ENCODE measurements around the gene AUTS2. TPM values are rescaled to one million over a fixed set of nuclear protein-coding genes. Genes with fewer than 3 reads are reported as not detected.
"Not testable (repeated sequence)": the region's sequence is repeated elsewhere in the genome, so short reads cannot be mapped to it uniquely, and the experiment has no call there.

The AUTS2 gene
- total RNA-seq, 1 experiment from 2014 or later, result 2.2 TPM

DNA sequence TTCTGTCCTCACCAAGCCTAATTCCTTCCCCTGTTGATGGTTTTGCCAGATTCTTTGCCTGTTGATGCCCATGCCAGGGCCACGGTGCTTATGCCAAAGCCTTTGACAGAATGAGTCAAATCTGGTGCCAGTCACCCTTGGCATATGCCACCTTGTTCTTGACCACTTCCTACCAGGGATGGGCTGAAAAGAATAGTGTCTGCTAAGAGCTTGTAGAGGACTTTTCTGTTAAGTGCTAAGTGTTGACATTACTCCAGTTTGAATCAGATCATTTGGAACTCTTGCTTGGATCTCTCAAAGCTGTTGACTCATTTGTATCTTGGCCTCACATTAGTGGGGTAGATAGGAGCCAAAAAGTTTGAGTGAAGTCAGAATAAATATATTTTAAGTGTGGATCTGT is 661.2 kb downstream of the AUTS2 start:
- Histone ChIP-seq H3K9me3 (no peaks in the 10 kb centered on the region), H3K27me3 (no peaks in the 10 kb centered on the region), H3K4me3 (no peak overlapping the region), H3K36me3 (no peaks in the 10 kb centered on the region)
- peak; percentile 91 for DNase-seq

- no peak for DNase-seq
- H3K36me3 ChIP-seq, result no peaks in the 10 kb centered on the region
- H3K9me3 ChIP-seq, result no peaks in the 10 kb centered on the region
Measured at GRCh38 chr7:70263471-70264255, 665.4 kb downstream of the AUTS2 start.

GRCh38 chr7:70266186-70266585 is 667.9 kb downstream of the AUTS2 start:
- Histone ChIP-seq H3K27me3 (no peaks in the 10 kb centered on the region), H3K9me3 (no peaks in the 10 kb centered on the region), H3K4me3 (no peak overlapping the region), H3K36me3 (no peaks in the 10 kb centered on the region)
- no peak for DNase-seq

More at GRCh38 chr7:70263471-70264255, 665.4 kb downstream of the AUTS2 start:
- H3K4me3 ChIP-seq, result no peak overlapping the region
- no peaks in the 10 kb centered on the region for H3K27me3 ChIP-seq

DNA sequence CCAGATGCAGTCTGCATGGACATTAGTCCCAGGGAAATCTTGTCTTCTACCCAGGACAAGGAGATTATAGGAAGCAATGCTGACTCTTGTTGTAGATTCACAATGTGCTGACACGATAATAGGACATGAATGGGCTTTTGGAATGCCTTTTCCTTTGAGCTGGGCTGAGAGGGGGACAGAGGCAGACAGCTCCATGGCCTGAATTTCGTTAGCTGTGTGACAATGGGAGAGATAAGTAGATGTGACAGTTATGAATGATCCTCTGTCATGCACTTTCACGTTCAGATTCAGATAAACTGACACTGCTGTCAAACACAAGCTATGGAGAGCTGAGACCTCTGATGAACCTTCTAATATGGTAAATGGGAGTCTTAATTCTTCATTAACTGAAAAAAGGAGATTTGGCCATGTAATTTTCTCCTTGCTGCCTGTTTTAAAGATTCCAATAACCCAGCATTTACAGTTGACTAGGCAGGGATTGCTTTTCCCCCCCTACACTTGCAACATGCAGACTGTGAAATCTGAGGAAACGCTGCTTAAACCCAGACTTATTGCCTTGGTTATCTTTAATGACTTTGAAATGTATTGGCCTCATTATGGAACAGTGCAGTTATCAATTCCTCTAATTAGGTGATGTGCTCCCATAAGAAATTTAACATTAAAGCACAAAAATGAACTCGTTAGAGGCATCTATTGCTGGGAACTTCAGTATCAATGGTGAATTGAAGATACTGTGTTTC is 669.3 kb downstream of the AUTS2 start:
- H3K27me3 ChIP-seq, result no peaks in the 10 kb centered on the region
- H3K36me3 ChIP-seq, result no peaks in the 10 kb centered on the region
- H3K9me3 ChIP-seq, result no peaks in the 10 kb centered on the region
- DNase-seq, result no peak
- no peak overlapping the region for H3K4me3 ChIP-seq

- Histone ChIP-seq H3K4me3 (no peak overlapping the region), H3K9me3 (no peaks in the 10 kb centered on the region), H3K27me3 (no peaks in the 10 kb centered on the region), H3K36me3 (no peaks in the 10 kb centered on the region)
- DNase-seq, result no peak
Measured at GRCh38 chr7:70268179-70268578, 669.9 kb downstream of the AUTS2 start.

- no peaks in the 10 kb centered on the region for H3K9me3 ChIP-seq
- DNase-seq, result no peak
- H3K4me3 ChIP-seq, result no peak overlapping the region
- no peaks in the 10 kb centered on the region for H3K36me3 ChIP-seq
- H3K27me3 ChIP-seq, result no peaks in the 10 kb centered on the region
Measured at GRCh38 chr7:70270149-70270548, 671.9 kb downstream of the AUTS2 start.

DNA sequence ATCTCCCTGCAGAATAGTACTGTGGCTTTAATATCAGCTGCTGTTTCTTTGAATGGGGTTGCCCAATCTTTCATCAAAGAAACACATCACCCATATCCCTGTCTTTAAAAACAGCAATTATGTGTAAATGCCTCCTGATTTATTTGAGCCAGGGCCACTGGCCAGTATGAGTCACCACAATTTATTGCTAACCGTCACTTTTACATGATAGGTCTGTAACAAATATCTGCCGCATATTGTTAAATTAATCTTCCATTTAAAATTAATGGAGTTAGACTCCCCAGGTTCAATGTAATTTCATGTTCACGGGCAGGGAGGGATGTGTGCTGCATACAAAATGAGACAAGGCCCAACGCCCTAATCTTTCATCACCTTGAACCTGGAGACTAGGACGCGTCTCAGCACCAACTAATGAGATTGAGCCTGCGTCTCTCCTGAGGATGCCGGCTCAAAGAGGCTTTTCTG is 673.4 kb downstream of the AUTS2 start:
- no peak overlapping the region for H3K4me3 ChIP-seq
- H3K36me3 ChIP-seq, result no peaks in the 10 kb centered on the region
- peak; percentile 44 for DNase-seq
- H3K27me3 ChIP-seq, result no peaks in the 10 kb centered on the region
- no peaks in the 10 kb centered on the region for H3K9me3 ChIP-seq

DNA sequence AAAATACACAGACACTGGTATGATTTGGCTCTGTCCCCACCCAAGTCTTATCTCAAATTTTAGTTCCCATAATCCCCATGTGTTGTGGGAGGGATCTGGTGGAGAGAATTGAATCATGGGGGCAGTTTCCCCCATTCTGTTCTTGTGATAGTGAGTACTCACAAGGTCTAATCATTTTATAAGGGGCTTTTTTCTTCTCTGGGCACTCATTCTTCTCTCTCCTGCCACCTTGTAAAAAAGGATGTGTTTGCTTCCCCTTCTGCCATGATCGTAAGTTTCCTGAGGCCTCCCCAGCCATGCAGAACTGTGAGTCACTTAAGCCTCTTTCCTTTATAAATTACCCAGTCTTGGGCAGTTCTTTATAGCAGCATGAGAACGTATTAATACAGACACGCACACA is 677.3 kb downstream of the AUTS2 start:
- not testable (repeated sequence) for DNase-seq, H3K36me3 ChIP-seq, H3K27me3 ChIP-seq, H3K9me3 ChIP-seq, H3K4me3 ChIP-seq

DNA sequence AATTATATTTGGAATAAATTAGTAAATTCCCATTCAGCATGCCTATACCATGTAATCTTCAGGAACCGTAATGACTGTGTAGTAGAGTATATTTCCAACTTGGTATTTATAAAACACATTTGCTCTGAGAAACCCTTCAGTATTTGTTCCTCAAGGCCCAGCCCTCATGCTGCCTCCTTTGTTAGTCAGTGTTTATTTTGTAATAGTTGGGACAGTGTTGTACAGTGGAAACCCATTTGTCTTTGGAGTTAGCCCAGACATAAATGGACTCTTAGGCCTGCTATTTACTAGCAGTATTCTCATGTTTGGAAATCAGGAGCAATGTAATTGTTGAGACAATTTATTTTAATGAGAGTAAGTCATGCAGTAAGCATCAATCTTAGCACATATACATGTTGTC is 686.9 kb downstream of the AUTS2 start:
- H3K9me3 ChIP-seq, result no peaks in the 10 kb centered on the region
- no peak overlapping the region for H3K4me3 ChIP-seq
- no peaks in the 10 kb centered on the region for H3K27me3 ChIP-seq
- no peak for DNase-seq
- no peaks in the 10 kb centered on the region for H3K36me3 ChIP-seq

DNA sequence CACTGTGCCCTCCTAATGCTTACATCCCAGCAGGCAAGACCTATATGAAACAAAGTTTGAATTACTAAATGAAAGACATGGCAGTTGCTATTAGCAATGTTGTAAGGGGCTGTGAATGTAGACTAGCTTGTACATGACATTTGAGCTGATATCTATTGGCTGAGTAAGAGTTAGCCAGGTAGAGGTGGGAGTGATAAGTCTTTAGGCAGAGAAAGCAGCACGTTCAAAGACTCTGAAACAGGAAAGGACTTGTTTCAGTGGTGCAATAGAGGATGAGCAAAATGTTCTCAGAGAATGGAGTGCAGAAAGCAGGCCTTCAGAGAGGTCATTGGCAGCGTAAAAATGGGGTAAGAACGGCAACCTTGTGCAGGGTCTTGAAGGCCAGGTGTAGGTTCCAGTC is 687.6 kb downstream of the AUTS2 start:
- Histone ChIP-seq H3K27me3 (no peaks in the 10 kb centered on the region), H3K4me3 (no peak overlapping the region), H3K36me3 (no peaks in the 10 kb centered on the region), H3K9me3 (no peaks in the 10 kb centered on the region)
- DNase-seq, result no peak

DNA sequence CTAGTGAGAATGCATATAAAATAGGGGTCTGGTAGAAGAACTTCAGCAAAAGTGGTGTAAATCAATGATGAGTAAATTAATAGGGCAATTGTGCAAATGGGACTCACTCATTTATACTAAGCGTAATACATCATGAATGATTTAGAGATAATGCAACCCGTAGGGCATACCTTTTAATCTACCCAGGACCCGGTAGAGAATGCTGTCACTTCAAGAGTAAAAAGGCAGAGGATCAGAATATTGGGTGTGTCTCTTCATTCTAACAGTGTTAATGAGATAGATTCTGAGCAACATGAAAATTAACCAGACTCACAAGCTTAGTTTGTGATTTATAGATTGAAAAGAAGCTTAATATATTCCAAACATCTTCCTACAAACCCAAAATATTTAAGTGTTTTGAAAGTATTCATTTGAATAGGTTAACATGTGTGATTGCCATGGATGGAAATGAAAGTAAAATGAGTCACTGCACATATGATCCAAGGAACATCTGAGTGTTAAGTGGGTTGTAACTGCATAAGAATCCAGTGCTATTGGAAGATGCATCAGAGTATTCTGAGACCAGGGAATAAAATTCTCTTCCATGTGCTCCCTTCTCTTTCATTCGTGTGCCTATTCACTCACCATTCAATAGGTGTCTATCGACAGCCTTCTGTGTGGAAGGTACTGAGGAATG is 690.6 kb downstream of the AUTS2 start:
- Histone ChIP-seq H3K4me3 (no peak overlapping the region), H3K27me3 (no peaks in the 10 kb centered on the region), H3K36me3 (no peaks in the 10 kb centered on the region), H3K9me3 (no peaks in the 10 kb centered on the region)
- no peak for DNase-seq

GRCh38 chr7:70292716-70293115 is 694.4 kb downstream of the AUTS2 start:
- Histone ChIP-seq H3K4me3 (no peak overlapping the region), H3K36me3 (no peaks in the 10 kb centered on the region), H3K27me3 (no peaks in the 10 kb centered on the region), H3K9me3 (no peaks in the 10 kb centered on the region)
- DNase-seq, result no peak

DNA sequence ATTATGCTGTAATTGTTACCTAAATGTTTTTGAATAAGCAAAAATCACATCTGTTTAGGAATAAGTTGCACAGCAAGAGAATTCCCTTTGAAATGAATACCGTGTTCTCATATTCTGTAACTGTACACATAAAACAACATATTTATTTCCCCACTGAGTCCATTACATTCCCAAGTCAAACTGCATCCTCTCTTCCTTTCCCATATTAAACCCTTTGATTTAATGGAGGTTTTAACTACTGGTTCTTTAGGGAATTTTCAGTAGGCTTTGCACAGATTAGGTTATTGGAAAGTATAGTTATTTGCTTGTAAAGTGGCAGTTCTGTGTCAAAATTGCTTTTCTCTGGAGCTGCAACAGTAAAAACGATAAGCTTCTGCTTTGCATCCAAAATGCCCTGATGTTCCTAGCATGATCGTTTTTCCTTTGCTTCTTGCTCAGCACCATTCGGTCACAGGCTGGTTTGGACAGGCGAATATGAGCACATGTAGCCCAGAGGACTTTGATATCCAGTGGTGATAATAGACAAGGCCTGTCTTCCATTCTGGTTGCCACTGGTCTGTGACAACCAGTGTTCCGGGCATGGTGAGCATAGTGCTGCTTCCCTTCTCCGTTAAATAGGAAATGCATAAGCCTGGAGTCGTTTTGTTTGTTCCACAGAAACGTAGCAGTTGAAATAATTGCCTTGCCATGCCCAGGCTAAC is 696.1 kb downstream of the AUTS2 start:
- Histone ChIP-seq H3K27me3 (no peaks in the 10 kb centered on the region), H3K9me3 (no peaks in the 10 kb centered on the region), H3K4me3 (no peak overlapping the region), H3K36me3 (no peaks in the 10 kb centered on the region)
- DNase-seq, result no peak

GRCh38 chr7:70298780-70299471 is 700.7 kb downstream of the AUTS2 start:
- no peaks in the 10 kb centered on the region for H3K27me3 ChIP-seq
- DNase-seq, result no peak
- no peak overlapping the region for H3K4me3 ChIP-seq
- no peaks in the 10 kb centered on the region for H3K9me3 ChIP-seq
- no peaks in the 10 kb centered on the region for H3K36me3 ChIP-seq

DNA sequence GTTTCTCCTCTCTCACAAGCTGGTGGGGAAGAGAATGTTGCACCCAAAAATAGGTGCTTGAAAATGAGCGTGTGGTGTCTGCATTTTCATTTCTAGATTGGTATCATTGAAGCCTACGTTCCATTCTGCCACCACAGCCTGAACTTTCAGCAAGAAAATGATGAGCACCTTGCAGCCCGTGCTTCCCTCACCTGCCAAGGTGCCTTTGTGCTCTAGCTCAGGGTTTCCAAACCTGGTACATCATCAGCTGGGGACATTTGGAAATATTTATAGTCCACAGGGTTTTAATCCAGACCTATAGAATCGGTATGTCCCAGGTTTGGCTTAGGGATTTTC is 701.2 kb downstream of the AUTS2 start:
- Histone ChIP-seq H3K4me3 (no peak overlapping the region), H3K27me3 (no peaks in the 10 kb centered on the region), H3K9me3 (no peaks in the 10 kb centered on the region), H3K36me3 (no peaks in the 10 kb centered on the region)
- no peak for DNase-seq

- H3K36me3 ChIP-seq, result no peaks in the 10 kb centered on the region
- no peak overlapping the region for H3K4me3 ChIP-seq
- no peaks in the 10 kb centered on the region for H3K27me3 ChIP-seq
- DNase-seq, result no peak
- H3K9me3 ChIP-seq, result no peaks in the 10 kb centered on the region
Measured at GRCh38 chr7:70301673-70302185, 703.5 kb downstream of the AUTS2 start.

Data from MG63 (cell line).